Measurements from ENCODE around the gene IRF9.

DNA sequence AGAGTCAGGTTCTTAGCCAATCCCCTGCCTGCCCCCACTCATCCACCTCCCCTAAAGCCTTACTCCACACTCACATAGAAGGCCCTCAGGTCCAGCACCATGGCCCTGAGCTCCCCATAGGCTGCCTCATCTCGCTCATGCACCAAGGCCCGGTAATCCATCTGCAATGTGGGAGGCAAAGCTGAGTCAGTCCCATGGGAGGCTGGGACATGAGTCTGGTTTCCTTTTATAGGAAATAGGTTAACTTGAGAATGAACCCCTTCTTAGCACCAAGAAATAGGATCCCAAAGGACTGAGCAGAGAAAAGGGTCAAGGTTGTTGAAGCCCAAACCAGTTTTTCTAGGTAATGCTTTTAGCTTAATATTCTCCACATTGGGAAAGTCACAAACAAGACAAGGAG, 17.6 kb upstream of the IRF9 start:
- TF ChIP-seq, protein P1, sequence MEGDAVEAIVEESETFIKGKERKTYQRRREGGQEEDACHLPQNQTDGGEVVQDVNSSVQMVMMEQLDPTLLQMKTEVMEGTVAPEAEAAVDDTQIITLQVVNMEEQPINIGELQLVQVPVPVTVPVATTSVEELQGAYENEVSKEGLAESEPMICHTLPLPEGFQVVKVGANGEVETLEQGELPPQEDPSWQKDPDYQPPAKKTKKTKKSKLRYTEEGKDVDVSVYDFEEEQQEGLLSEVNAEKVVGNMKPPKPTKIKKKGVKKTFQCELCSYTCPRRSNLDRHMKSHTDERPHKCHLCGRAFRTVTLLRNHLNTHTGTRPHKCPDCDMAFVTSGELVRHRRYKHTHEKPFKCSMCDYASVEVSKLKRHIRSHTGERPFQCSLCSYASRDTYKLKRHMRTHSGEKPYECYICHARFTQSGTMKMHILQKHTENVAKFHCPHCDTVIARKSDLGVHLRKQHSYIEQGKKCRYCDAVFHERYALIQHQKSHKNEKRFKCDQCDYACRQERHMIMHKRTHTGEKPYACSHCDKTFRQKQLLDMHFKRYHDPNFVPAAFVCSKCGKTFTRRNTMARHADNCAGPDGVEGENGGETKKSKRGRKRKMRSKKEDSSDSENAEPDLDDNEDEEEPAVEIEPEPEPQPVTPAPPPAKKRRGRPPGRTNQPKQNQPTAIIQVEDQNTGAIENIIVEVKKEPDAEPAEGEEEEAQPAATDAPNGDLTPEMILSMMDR (IDR thresholded peaks at IDR 0.05): no peak
- no peak for TF ChIP-seq ZFX (IDR thresholded peaks at IDR 0.05; ENCODE audit: borderline replicate concordance)
